HepG2 (cell line): ENCODE measurements around the gene AP4M1. TPM values are rescaled to one million over a fixed set of nuclear protein-coding genes. Genes with fewer than 3 reads are reported as not detected.
A peak's percentile ranks its signal among the peaks of the same experiment; 100 is the strongest.

ENCODE experiments used
- CBX1 ChIP-seq: IDR thresholded peaks from one replicate; pipeline ENCODE4 v1.6.1; 2016; ENCODE audit warnings: antibody characterized with exemption, low read depth
- GLI4 ChIP-seq: sonication (generic); formaldehyde crosslinking; IDR thresholded peaks from 2 replicates; pipeline ENCODE4 v1.5.1; 2020; ENCODE audit warnings: missing genetic modification reagents, mild to moderate bottlenecking, moderate library complexity, borderline replicate concordance
- KDM1A ChIP-seq: IDR thresholded peaks from 2 replicates; pipeline ENCODE4 v1.6.1; 2016; ENCODE audit warnings: missing compliant biosample characterization
- NCOA2 ChIP-seq: sonication (generic); formaldehyde crosslinking; IDR thresholded peaks from 2 replicates; pipeline ENCODE4 v1.8.0; 2022; ENCODE audit warnings: inconsistent platforms
- NFE2 ChIP-seq: sonication (generic); formaldehyde crosslinking; IDR thresholded peaks from 2 replicates; pipeline ENCODE4 v1.4.0; 2020; ENCODE audit warnings: missing genetic modification reagents
- PPARG ChIP-seq: conservative IDR thresholded peaks from 2 replicates; pipeline ENCODE4 v1.6.1; 2016; ENCODE audit warnings: missing biosample characterization, missing genetic modification reagents
- RCOR2 ChIP-seq: IDR thresholded peaks from 2 replicates; pipeline ENCODE4 v1.6.1; 2016; ENCODE audit warnings: missing biosample characterization, missing genetic modification reagents
- SP140L ChIP-seq: sonication (generic); formaldehyde crosslinking; IDR thresholded peaks from 2 replicates; pipeline ENCODE4 v1.4.0; 2020; ENCODE audit warnings: missing genetic modification reagents, borderline replicate concordance
- SP4 ChIP-seq: sonication (generic); formaldehyde crosslinking; IDR thresholded peaks from 2 replicates; pipeline ENCODE4 v1.8.1; 2023; ENCODE audit warnings: mild to moderate bottlenecking, missing genetic modification reagents
- TAF1 ChIP-seq: sonication (generic); formaldehyde crosslinking; IDR thresholded peaks from 2 replicates; pipeline ENCODE4 v1.4.0; 2020; ENCODE audit warnings: missing genetic modification reagents
- TEAD3 ChIP-seq: optimal IDR thresholded peaks from 2 replicates; pipeline ENCODE3; 2016; ENCODE audit warnings: borderline replicate concordance
- YEATS4 ChIP-seq: sonication (generic); formaldehyde crosslinking; IDR thresholded peaks from 2 replicates; pipeline ENCODE4 v1.4.0; 2020; ENCODE audit warnings: missing genetic modification reagents, borderline replicate concordance
- ZMYM2 ChIP-seq: sonication (generic); formaldehyde crosslinking; IDR thresholded peaks from 2 replicates; pipeline ENCODE4 v1.8.0; 2022; ENCODE audit warnings: mild to moderate bottlenecking, missing genetic modification reagents
- ZNF121 ChIP-seq: sonication (generic); formaldehyde crosslinking; IDR thresholded peaks from 2 replicates; pipeline ENCODE4 v1.5.0; 2020; ENCODE audit warnings: mild to moderate bottlenecking, missing genetic modification reagents
- ZNF232 ChIP-seq: sonication (generic); formaldehyde crosslinking; IDR thresholded peaks from 2 replicates; pipeline ENCODE4 v1.4.0; 2020; ENCODE audit warnings: missing genetic modification reagents, borderline replicate concordance
- ZNF253 ChIP-seq: sonication (generic); formaldehyde crosslinking; IDR thresholded peaks from 2 replicates; pipeline ENCODE4 v1.8.0; 2022; ENCODE audit warnings: mild to moderate bottlenecking, missing genetic modification reagents, borderline replicate concordance
- ZNF614 ChIP-seq: IDR thresholded peaks from 2 replicates; pipeline ENCODE4 v1.6.1; 2018; ENCODE audit warnings: missing biosample characterization, missing genetic modification reagents, inconsistent platforms, borderline replicate concordance
- ZNF660 ChIP-seq: sonication (generic); formaldehyde crosslinking; IDR thresholded peaks from 2 replicates; pipeline ENCODE4 v1.5.1; 2020; ENCODE audit warnings: mild to moderate bottlenecking, low read depth, missing genetic modification reagents, borderline replicate concordance
- ZNF746 ChIP-seq: sonication (generic); formaldehyde crosslinking; IDR thresholded peaks from 2 replicates; pipeline ENCODE4 v1.8.0; 2022; ENCODE audit warnings: mild to moderate bottlenecking, missing genetic modification reagents
- ZNF775 ChIP-seq: sonication (generic); formaldehyde crosslinking; IDR thresholded peaks from 2 replicates; pipeline ENCODE4 v1.4.0; 2020; ENCODE audit warnings: missing genetic modification reagents, mild to moderate bottlenecking, moderate library complexity, borderline replicate concordance
- ZSCAN20 ChIP-seq: sonication (generic); formaldehyde crosslinking; IDR thresholded peaks from 2 replicates; pipeline ENCODE4 v1.4.0; 2020; ENCODE audit warnings: missing genetic modification reagents, mild to moderate bottlenecking, borderline replicate concordance
- polyA plus RNA-seq, 8 experiments: library from polyadenylated mRNA; depleted of rRNA in 3 of 8; stranded (reverse) in 7 of 8; unstranded in 1 of 8; fragments of >200 nt; fragmentation: Illumina TruSeq in 4 of 8; extraction: Trizol in 4 of 8; gene quantifications; 2 replicates each; pipeline versions ENCODE4 v1.2.1 to v1.2.3, GENCODE V29; 2011 to 2016; ENCODE audit warnings: low read depth in 4 of 8, missing spikeins in 1 of 8, mixed read lengths in 1 of 8; ENCODE audit not compliant: insufficient read depth in 1 of 8
- total RNA-seq, 5 experiments: library from RNA; depleted of rRNA; stranded (reverse); fragments of >200 nt; fragmentation: Illumina TruSeq; extraction: Trizol; gene quantifications; 2 replicates each; pipeline ENCODE4 v1.2.3, GENCODE V29; 2016; ENCODE audit warnings: low read depth in 1 of 5
- TF ChIP-seq, protein P1 (sequence below): IDR thresholded peaks from 2 replicates; pipeline ENCODE4 v1.6.1; 2016; ENCODE audit warnings: low read depth
- TF ChIP-seq, protein P2 (sequence below): IDR thresholded peaks from 2 replicates; pipeline ENCODE4 v1.6.1; 2012; ENCODE audit warnings: low read length, improper control_type of control experiment
- TF ChIP-seq, protein P3 (sequence below): sonication (generic); formaldehyde crosslinking; IDR thresholded peaks from 2 replicates; pipeline ENCODE4 v1.9.0; 2022; ENCODE audit warnings: missing genetic modification reagents, mild to moderate bottlenecking, borderline replicate concordance
- TF ChIP-seq, protein P4 (sequence below): sonication (generic); formaldehyde crosslinking; IDR thresholded peaks from 2 replicates; pipeline ENCODE4 v1.4.0; 2020; ENCODE audit warnings: missing genetic modification reagents

Gene AP4M1
- total and polyA plus RNA-seq, 2 of the 13 experiments (the other 11 are each of a cell fraction or from before 2014, with no cell fraction given) = 6.3 to 9.7 TPM

DNA sequence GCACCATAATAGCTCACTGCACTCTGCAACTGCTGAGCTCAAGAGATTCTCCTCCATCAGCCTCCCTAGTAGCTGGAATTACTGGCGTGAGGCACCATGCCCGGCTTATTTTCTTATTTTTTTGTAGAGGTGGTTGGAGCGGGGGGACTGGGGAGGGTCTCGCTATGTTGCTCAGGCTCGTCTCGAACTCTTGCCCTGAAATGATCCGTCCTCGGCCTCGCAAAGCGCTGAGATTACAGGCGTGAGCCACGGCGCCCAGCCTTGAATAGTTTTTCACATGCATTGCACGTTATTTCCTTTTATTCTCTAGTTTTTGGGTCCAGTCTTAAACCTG lies 46.7 kb downstream of the AP4M1 start (continued):
- TF ChIP-seq RCOR2 (no peak), NCOA2 (CRISPR knock-in tag) (no peak), SP4 (CRISPR knock-in tag) (no peak), ZSCAN20 (CRISPR knock-in tag) (no peak), NFE2 (CRISPR knock-in tag) (no peak), CBX1 (no peak), ZNF614 (CRISPR knock-in tag) (no peak), ZNF121 (no peak), SP140L (no peak), TAF1 (no peak), GLI4 (CRISPR knock-in tag) (no peak), ZNF253 (no peak), ZNF232 (CRISPR knock-in tag) (no peak), ZNF746 (0 out of 2 replicates have a peak, but pooled peaks have one; percentile 17), TEAD3 (no peak), ZMYM2 (peak; percentile 82), ZNF660 (CRISPR knock-in tag) (no peak), PPARG (CRISPR knock-in tag) (no peak), KDM1A (no peak), ZNF775 (CRISPR knock-in tag) (no peak), YEATS4 (CRISPR knock-in tag) (peak; percentile 4; the same call in 1 of the 2 replicates)
- TF ChIP-seq, protein P1, sequence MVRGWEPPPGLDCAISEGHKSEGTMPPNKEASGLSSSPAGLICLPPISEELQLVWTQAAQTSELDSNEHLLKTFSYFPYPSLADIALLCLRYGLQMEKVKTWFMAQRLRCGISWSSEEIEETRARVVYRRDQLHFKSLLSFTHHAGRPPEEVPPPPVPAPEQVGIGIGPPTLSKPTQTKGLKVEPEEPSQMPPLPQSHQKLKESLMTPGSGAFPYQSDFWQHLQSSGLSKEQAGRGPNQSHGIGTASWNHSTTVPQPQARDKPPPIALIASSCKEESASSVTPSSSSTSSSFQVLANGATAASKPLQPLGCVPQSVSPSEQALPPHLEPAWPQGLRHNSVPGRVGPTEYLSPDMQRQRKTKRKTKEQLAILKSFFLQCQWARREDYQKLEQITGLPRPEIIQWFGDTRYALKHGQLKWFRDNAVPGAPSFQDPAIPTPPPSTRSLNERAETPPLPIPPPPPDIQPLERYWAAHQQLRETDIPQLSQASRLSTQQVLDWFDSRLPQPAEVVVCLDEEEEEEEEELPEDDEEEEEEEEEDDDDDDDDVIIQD (CRISPR knock-in tag) = no peak
- TF ChIP-seq, protein P2, sequence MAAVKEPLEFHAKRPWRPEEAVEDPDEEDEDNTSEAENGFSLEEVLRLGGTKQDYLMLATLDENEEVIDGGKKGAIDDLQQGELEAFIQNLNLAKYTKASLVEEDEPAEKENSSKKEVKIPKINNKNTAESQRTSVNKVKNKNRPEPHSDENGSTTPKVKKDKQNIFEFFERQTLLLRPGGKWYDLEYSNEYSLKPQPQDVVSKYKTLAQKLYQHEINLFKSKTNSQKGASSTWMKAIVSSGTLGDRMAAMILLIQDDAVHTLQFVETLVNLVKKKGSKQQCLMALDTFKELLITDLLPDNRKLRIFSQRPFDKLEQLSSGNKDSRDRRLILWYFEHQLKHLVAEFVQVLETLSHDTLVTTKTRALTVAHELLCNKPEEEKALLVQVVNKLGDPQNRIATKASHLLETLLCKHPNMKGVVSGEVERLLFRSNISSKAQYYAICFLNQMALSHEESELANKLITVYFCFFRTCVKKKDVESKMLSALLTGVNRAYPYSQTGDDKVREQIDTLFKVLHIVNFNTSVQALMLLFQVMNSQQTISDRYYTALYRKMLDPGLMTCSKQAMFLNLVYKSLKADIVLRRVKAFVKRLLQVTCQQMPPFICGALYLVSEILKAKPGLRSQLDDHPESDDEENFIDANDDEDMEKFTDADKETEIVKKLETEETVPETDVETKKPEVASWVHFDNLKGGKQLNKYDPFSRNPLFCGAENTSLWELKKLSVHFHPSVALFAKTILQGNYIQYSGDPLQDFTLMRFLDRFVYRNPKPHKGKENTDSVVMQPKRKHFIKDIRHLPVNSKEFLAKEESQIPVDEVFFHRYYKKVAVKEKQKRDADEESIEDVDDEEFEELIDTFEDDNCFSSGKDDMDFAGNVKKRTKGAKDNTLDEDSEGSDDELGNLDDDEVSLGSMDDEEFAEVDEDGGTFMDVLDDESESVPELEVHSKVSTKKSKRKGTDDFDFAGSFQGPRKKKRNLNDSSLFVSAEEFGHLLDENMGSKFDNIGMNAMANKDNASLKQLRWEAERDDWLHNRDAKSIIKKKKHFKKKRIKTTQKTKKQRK = no peak
- TF ChIP-seq, protein P3, sequence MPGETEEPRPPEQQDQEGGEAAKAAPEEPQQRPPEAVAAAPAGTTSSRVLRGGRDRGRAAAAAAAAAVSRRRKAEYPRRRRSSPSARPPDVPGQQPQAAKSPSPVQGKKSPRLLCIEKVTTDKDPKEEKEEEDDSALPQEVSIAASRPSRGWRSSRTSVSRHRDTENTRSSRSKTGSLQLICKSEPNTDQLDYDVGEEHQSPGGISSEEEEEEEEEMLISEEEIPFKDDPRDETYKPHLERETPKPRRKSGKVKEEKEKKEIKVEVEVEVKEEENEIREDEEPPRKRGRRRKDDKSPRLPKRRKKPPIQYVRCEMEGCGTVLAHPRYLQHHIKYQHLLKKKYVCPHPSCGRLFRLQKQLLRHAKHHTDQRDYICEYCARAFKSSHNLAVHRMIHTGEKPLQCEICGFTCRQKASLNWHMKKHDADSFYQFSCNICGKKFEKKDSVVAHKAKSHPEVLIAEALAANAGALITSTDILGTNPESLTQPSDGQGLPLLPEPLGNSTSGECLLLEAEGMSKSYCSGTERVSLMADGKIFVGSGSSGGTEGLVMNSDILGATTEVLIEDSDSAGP = 0 out of 2 replicates have a peak, but pooled peaks have one; percentile 4
- TF ChIP-seq, protein P4, sequence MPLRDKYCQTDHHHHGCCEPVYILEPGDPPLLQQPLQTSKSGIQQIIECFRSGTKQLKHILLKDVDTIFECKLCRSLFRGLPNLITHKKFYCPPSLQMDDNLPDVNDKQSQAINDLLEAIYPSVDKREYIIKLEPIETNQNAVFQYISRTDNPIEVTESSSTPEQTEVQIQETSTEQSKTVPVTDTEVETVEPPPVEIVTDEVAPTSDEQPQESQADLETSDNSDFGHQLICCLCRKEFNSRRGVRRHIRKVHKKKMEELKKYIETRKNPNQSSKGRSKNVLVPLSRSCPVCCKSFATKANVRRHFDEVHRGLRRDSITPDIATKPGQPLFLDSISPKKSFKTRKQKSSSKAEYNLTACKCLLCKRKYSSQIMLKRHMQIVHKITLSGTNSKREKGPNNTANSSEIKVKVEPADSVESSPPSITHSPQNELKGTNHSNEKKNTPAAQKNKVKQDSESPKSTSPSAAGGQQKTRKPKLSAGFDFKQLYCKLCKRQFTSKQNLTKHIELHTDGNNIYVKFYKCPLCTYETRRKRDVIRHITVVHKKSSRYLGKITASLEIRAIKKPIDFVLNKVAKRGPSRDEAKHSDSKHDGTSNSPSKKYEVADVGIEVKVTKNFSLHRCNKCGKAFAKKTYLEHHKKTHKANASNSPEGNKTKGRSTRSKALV = no peak
